IMR-90 (cell line): Measurements from ENCODE around the gene DCP1A. TPM values are rescaled to one million over a fixed set of nuclear protein-coding genes. Genes with fewer than 3 reads are reported as not detected.
A peak's percentile ranks its signal among the peaks of the same experiment; 100 is the strongest.

Source experiments
- ATAC-seq: fragments of 200-7000 bp; cut with Tn5 transposase; 2 replicates; pipeline ENCODE4 v1.9.1; 2020; ENCODE audit warnings: low read depth, mild to moderate bottlenecking, moderate library complexity
- BruUV-seq: library from RNA; stranded (reverse); fragments of 400-500 nt; replicated peaks from 2 replicates; lab custom pipeline; 2021; lab: Mats Ljungman, UMichigan
- CTCF ChIA-PET: fragments of 300-600 bp; formaldehyde crosslinking; extraction: SDS; loops from one replicate; lab custom pipeline; 2021; ENCODE audit warnings: antibody characterized with exemption; lab: Yijun Ruan, JAX
- POLR2A ChIA-PET: fragments of 300-600 bp; sonication (Branson Sonifier 250); formaldehyde crosslinking; loops from one replicate; lab custom pipeline; 2022; ENCODE audit warnings: antibody characterized with exemption; ENCODE audit not compliant: unreplicated experiment; lab: Charles Lee
- DNase-seq: peaks from one replicate; pipeline ENCODE4 v3.0.0; 2013
- H2AFZ ChIP-seq: replicated peaks from 2 replicates; pipeline ENCODE3; 2013; ENCODE audit warnings: low read length, mild to moderate bottlenecking; ENCODE audit not compliant: poor library complexity
- H2AK5ac ChIP-seq: 2 replicates; pipeline ENCODE4 v1.6.1; 2013; ENCODE audit warnings: low read depth, low read length, inconsistent platforms
- H2AK9ac ChIP-seq: replicated peaks from 2 replicates; pipeline ENCODE3; 2013; ENCODE audit warnings: mild to moderate bottlenecking, low read depth, low read length, moderate library complexity; ENCODE audit not compliant: poor library complexity
- H2BK120ac ChIP-seq: 2 replicates; pipeline ENCODE4 v1.6.1; 2013; ENCODE audit warnings: low read depth, low read length, inconsistent platforms
- H2BK15ac ChIP-seq: 3 replicates; pipeline ENCODE4 v1.6.1; 2013; ENCODE audit warnings: low read depth, low read length, inconsistent platforms
- H2BK20ac ChIP-seq: 2 replicates; pipeline ENCODE4 v1.6.1; 2013; ENCODE audit warnings: low read depth, mild to moderate bottlenecking, inconsistent platforms, low read length, moderate library complexity
- H2BK5ac ChIP-seq: 2 replicates; pipeline ENCODE4 v1.6.1; 2013; ENCODE audit warnings: mild to moderate bottlenecking, low read depth, low read length, inconsistent platforms; ENCODE audit not compliant: poor library complexity, severe bottlenecking
- H3K14ac ChIP-seq: replicated peaks from 2 replicates; pipeline ENCODE4 v1.6.1; 2013; ENCODE audit warnings: low read depth, low read length, inconsistent platforms
- H3K18ac ChIP-seq: 2 replicates; pipeline ENCODE4 v1.6.1; 2013; ENCODE audit warnings: low read depth, low read length, control low read depth
- H3K23ac ChIP-seq: 2 replicates; pipeline ENCODE4 v1.6.1; 2013; ENCODE audit warnings: low read depth, low read length, inconsistent platforms
- H3K27ac ChIP-seq: 2 replicates; pipeline ENCODE4 v1.5.1; 2013; ENCODE audit warnings: mild to moderate bottlenecking, control low read depth, low read length; ENCODE audit not compliant: insufficient read depth
- H3K27me3 ChIP-seq: 2 replicates; pipeline ENCODE4 v1.6.1; 2013; ENCODE audit warnings: low read length; ENCODE audit not compliant: control insufficient read depth, insufficient read depth
- H3K36me3 ChIP-seq: 2 replicates; pipeline ENCODE4 v1.6.1; 2013; ENCODE audit warnings: low read length, mixed read lengths; ENCODE audit not compliant: control insufficient read depth, insufficient read depth
- H3K4ac ChIP-seq: 2 replicates; pipeline ENCODE4 v1.6.1; 2013; ENCODE audit warnings: low read depth, low read length, inconsistent platforms
- H3K4me1 ChIP-seq: 2 replicates; pipeline ENCODE4 v1.6.1; 2013; ENCODE audit warnings: low read length, mixed read lengths; ENCODE audit not compliant: control insufficient read depth, insufficient read depth
- H3K4me2 ChIP-seq: 2 replicates; pipeline ENCODE4 v1.6.1; 2013; ENCODE audit warnings: low read depth, mild to moderate bottlenecking, control low read depth, low read length, moderate library complexity
- H3K4me3 ChIP-seq: 2 replicates; pipeline ENCODE4 v1.5.1; 2013; ENCODE audit warnings: low read depth, mild to moderate bottlenecking, control low read depth, low read length, moderate library complexity; ENCODE audit not compliant: insufficient read depth
- H3K56ac ChIP-seq: 2 replicates; pipeline ENCODE4 v1.6.1; 2013; ENCODE audit warnings: low read length, inconsistent platforms; ENCODE audit not compliant: insufficient read depth; ENCODE audit errors: extremely low read depth
- H3K79me1 ChIP-seq, 2 experiments: 2 replicates each; pipeline ENCODE4 v1.6.1; 2013; ENCODE audit warnings: low read length in 2 of 2, inconsistent platforms in 1 of 2, low read depth in 1 of 2
- H3K9ac ChIP-seq: 2 replicates; pipeline ENCODE4 v1.6.1; 2013; ENCODE audit warnings: low read depth, low read length, control low read depth
- H3K9me1 ChIP-seq: 2 replicates; pipeline ENCODE4 v1.6.1; 2013; ENCODE audit warnings: low read length, inconsistent platforms; ENCODE audit not compliant: insufficient read depth
- H3K9me3 ChIP-seq: 2 replicates; pipeline ENCODE4 v1.6.1; 2013; ENCODE audit warnings: low read length; ENCODE audit not compliant: control insufficient read depth, insufficient read depth
- H4K20me1 ChIP-seq: 2 replicates; pipeline ENCODE4 v1.6.1; 2013; ENCODE audit warnings: low read length, inconsistent platforms; ENCODE audit not compliant: insufficient read depth
- H4K5ac ChIP-seq: 2 replicates; pipeline ENCODE4 v1.6.1; 2013; ENCODE audit warnings: mild to moderate bottlenecking, low read depth, low read length, control low read depth
- H4K8ac ChIP-seq, 2 experiments: 2 replicates each; pipeline ENCODE4 v1.6.1; 2013; ENCODE audit warnings: low read depth in 2 of 2, low read length in 2 of 2, control low read depth in 1 of 2, inconsistent platforms in 1 of 2
- H4K91ac ChIP-seq: 2 replicates; pipeline ENCODE4 v1.6.1; 2013; ENCODE audit warnings: low read depth, low read length, inconsistent platforms; ENCODE audit not compliant: insufficient read depth
- BHLHE40 ChIP-seq: fragments of 150-350 bp; IDR thresholded peaks from 2 replicates; pipeline ENCODE4 v1.6.1; 2016; ENCODE audit warnings: mild to moderate bottlenecking, low read depth, low read length
- CEBPB ChIP-seq: IDR thresholded peaks from 2 replicates; pipeline ENCODE4 v1.6.1; 2012; ENCODE audit warnings: low read depth, low read length, improper control_type of control experiment
- WGBS, 2 experiments: methylation state at CpG; one replicate each; pipeline versions ENCODE4 v1.1.5 to v1.1.7; 2013; ENCODE audit warnings: missing lambda C conversion rate in 2 of 2; ENCODE audit not compliant: insufficient read length in 1 of 2; ENCODE audit errors: extremely low coverage in 2 of 2; 5-methylcytosine and 5-hydroxymethylcytosine counted together
- dilution Hi-C: fragments of 300-500 bp; cut with HindIII; formaldehyde crosslinking; loops from one replicate; pipeline ENCODE4 v1.14.3; 2018; ENCODE audit warnings: low sequenced_read_pairs; ENCODE audit not compliant: unreplicated experiment
- in situ Hi-C: fragments of 300-500 bp; cut with MboI; formaldehyde crosslinking; loops from 3 replicates; pipeline ENCODE4 v1.14.3; 2019; ENCODE audit warnings: low sequenced_read_pairs, inconsistent platforms, mixed read lengths
- intact Hi-C: fragments of 100-400 bp; cut with micrococcal nuclease; formaldehyde crosslinking; loops from 2 replicates; pipeline ENCODE4 v1.10.0; 2022
- polyA plus RNA-seq, 3 experiments: library from polyadenylated mRNA; depleted of rRNA; stranded (reverse); fragments of >200 nt; gene quantifications; 2 replicates each; pipeline ENCODE4 v1.2.3, GENCODE V29; 2012; ENCODE audit warnings: low replicate concordance in 1 of 3
- total RNA-seq: library from RNA; depleted of rRNA; stranded (reverse); fragments of >200 nt; gene quantifications from 2 replicates; pipeline ENCODE4 v1.2.3, GENCODE V29; 2012

DCP1A gene
- total and polyA plus RNA-seq, 2 of the 4 experiments (the other 2 are of a cell fraction), result 13.2 to 30.1 TPM

GRCh38 chr3:53357458-53357857 lies 10.1 kb upstream of the DCP1A start:
- Histone ChIP-seq H3K79me1 (no peaks in the 10 kb centered on the region), H3K4ac (no peak overlapping the region), H3K27me3 (peaks cover 5% of the 10 kb centered on the region), H3K14ac (no peak overlapping the region), H3K56ac (no peak overlapping the region), H3K4me2 (no peak overlapping the region; the same call in 1 of the 2 replicates), H2BK15ac (no peak overlapping the region), H3K36me3 (no peaks in the 10 kb centered on the region), H3K9ac (no peak overlapping the region), H3K9me3 (no peaks in the 10 kb centered on the region), H3K23ac (no peak overlapping the region), H3K4me1 (peaks cover 4% of the 10 kb centered on the region), H4K20me1 (no peaks in the 10 kb centered on the region), H2BK120ac (no peak overlapping the region), H2BK20ac (no peak overlapping the region), H2AK9ac (no peak overlapping the region), H4K91ac (no peak overlapping the region), H4K8ac (no peak overlapping the region), H3K27ac (peak overlapping the region; percentile 5; the same call in 1 of the 2 replicates), H3K4me3 (no peak overlapping the region), H3K9me1 (no peaks in the 10 kb centered on the region), H2AFZ (no peak overlapping the region), H2BK5ac (no peak overlapping the region), H2AK5ac (no peak overlapping the region), H3K18ac (peak overlapping the region; percentile 78; the same call in 1 of the 2 replicates), H4K5ac (no peak overlapping the region; the same call in 1 of the 2 replicates)
- CTCF ChIA-PET, result no interaction called here
- intact Hi-C loops (no loop called here), dilution Hi-C loops (no loop called here), in situ Hi-C loops (no loop called here)
- no TSS peak for BruUV-seq
- TF ChIP-seq BHLHE40, result no peak
- TF ChIP-seq CEBPB, result peak; percentile 57
- POLR2A ChIA-PET, result no interaction called here
- ATAC-seq, result no peak
- WGBS, 2 experiments, result no CpG with 5 or more reads among the region's 1 CpG
- DNase-seq, result no peak
